Progenitor cell of endocrine pancreas (in vitro differentiated cells): ENCODE data around the gene ARHGAP6. TPM values are rescaled to one million over a fixed set of nuclear protein-coding genes. Genes with fewer than 3 reads are reported as not detected.

ENCODE experiments used
- DNase-seq: peaks from one replicate; pipeline ENCODE4 v3.0.0; 2021; ENCODE audit warnings: low spot score; ENCODE audit not compliant: unreplicated experiment
- H3K27ac Mint-ChIP-seq: 2 replicates; pipeline ENCODE4 v1.8.0; 2021; ENCODE audit warnings: mild to moderate bottlenecking, moderate library complexity, mixed read lengths
- H3K27me3 Mint-ChIP-seq: 2 replicates; pipeline ENCODE4 v1.8.0; 2021; ENCODE audit warnings: mixed read lengths
- H3K36me3 Mint-ChIP-seq: 2 replicates; pipeline ENCODE4 v1.8.0; 2022; ENCODE audit warnings: mixed read lengths; ENCODE audit not compliant: insufficient read depth
- H3K4me1 Mint-ChIP-seq: 2 replicates; pipeline ENCODE4 v1.8.0; 2021; ENCODE audit warnings: low read depth, mixed read lengths
- H3K4me3 Mint-ChIP-seq: 2 replicates; pipeline ENCODE4 v1.8.0; 2021; ENCODE audit warnings: low read depth, mild to moderate bottlenecking, moderate library complexity, mixed read lengths
- H3K9me3 Mint-ChIP-seq: 2 replicates; pipeline ENCODE4 v1.8.0; 2021; ENCODE audit warnings: low read depth, mixed read lengths
- CTCF ChIP-seq: fragments of 200-600 bp; sonication (generic); IDR thresholded peaks from one replicate; pipeline ENCODE4 v1.5.0; 2021; ENCODE audit warnings: antibody characterized with exemption, mild to moderate bottlenecking; ENCODE audit not compliant: unreplicated experiment
- total RNA-seq: library from RNA; stranded (reverse); gene quantifications from 2 replicates; pipeline ENCODE4 v1.2.1, GENCODE V29; 2021

Gene ARHGAP6
- total RNA-seq, 1 donor from 2014 or later, result 1.9 TPM

- DNase-seq, result no peak
- no peaks in the 10 kb centered on the region for H3K36me3 Mint-ChIP-seq
- no peak for TF ChIP-seq CTCF
- H3K27ac Mint-ChIP-seq, result no peak overlapping the region
- H3K4me1 Mint-ChIP-seq, result no peaks in the 10 kb centered on the region
- no peak overlapping the region for H3K4me3 Mint-ChIP-seq
- no peaks in the 10 kb centered on the region for H3K27me3 Mint-ChIP-seq
- peaks cover 15% of the 10 kb centered on the region for H3K9me3 Mint-ChIP-seq
Observed at GRCh38 chrX:11412715-11413623, 252.8 kb downstream of the ARHGAP6 start.

GRCh38 chrX:11409957-11410356 is 255.8 kb downstream of the ARHGAP6 start:
- Mint-ChIP-seq H3K9me3 (peaks cover 28% of the 10 kb centered on the region), H3K27ac (no peak overlapping the region), H3K27me3 (no peaks in the 10 kb centered on the region), H3K4me1 (no peaks in the 10 kb centered on the region), H3K4me3 (no peak overlapping the region), H3K36me3 (no peaks in the 10 kb centered on the region)
- no peak for TF ChIP-seq CTCF
- no peak for DNase-seq

- no peak for DNase-seq
- Mint-ChIP-seq H3K36me3 (no peaks in the 10 kb centered on the region), H3K27me3 (no peaks in the 10 kb centered on the region), H3K27ac (no peak overlapping the region), H3K4me1 (no peaks in the 10 kb centered on the region), H3K4me3 (no peak overlapping the region), H3K9me3 (peaks cover 29% of the 10 kb centered on the region)
- no peak for TF ChIP-seq CTCF
Observed at GRCh38 chrX:11408783-11409182, 256.9 kb downstream of the ARHGAP6 start.

- no peak for DNase-seq
- no peaks in the 10 kb centered on the region for H3K27me3 Mint-ChIP-seq
- H3K36me3 Mint-ChIP-seq, result no peaks in the 10 kb centered on the region
- peaks cover 29% of the 10 kb centered on the region for H3K9me3 Mint-ChIP-seq
- no peak overlapping the region for H3K4me3 Mint-ChIP-seq
- H3K27ac Mint-ChIP-seq, result no peak overlapping the region
- TF ChIP-seq CTCF, result no peak
- no peaks in the 10 kb centered on the region for H3K4me1 Mint-ChIP-seq
Observed at GRCh38 chrX:11408109-11408405, 257.7 kb downstream of the ARHGAP6 start.

GRCh38 chrX:11407331-11408108 is 258.2 kb downstream of the ARHGAP6 start:
- no peaks in the 10 kb centered on the region for H3K27me3 Mint-ChIP-seq
- no peak for TF ChIP-seq CTCF
- no peak overlapping the region for H3K4me3 Mint-ChIP-seq
- peaks cover 29% of the 10 kb centered on the region for H3K9me3 Mint-ChIP-seq
- H3K36me3 Mint-ChIP-seq, result no peaks in the 10 kb centered on the region
- H3K27ac Mint-ChIP-seq, result no peak overlapping the region
- H3K4me1 Mint-ChIP-seq, result no peaks in the 10 kb centered on the region
- no peak for DNase-seq
